ENCODE data around the gene ALPI.

- TF ChIP-seq CTCF (IDR thresholded peaks at IDR 0.05) (no peak), EP300 (IDR thresholded peaks at IDR 0.05) (no peak), POLR2A (IDR thresholded peaks at IDR 0.05) (no peak), POLR2AphosphoS5 (IDR thresholded peaks at IDR 0.05) (no peak)
These were observed 45.9 kb downstream of the ALPI start for GRCh38 chr2:232501794-232502390.
